Activated CD4-positive, alpha-beta T cell treated with anti-CD3 and anti-CD28 coated beads, Interleukin-2, amount 10 ng/mL, durations not matched to agents 24 days and 14 days (primary cell): ENCODE measurements around the gene RNF11. TPM values are rescaled to one million over a fixed set of nuclear protein-coding genes. Genes with fewer than 3 reads are reported as not detected.

Experiments
- DNase-seq: peaks from one replicate; pipeline ENCODE4 v3.0.0; 2022
- H3K27ac Mint-ChIP-seq: one replicate; pipeline ENCODE4 v1.8.0; 2022; ENCODE audit warnings: mild to moderate bottlenecking, mixed read lengths
- H3K27me3 Mint-ChIP-seq: one replicate; pipeline ENCODE4 v1.8.0; 2022; ENCODE audit warnings: mixed read lengths
- H3K36me3 Mint-ChIP-seq: one replicate; pipeline ENCODE4 v1.8.0; 2022; ENCODE audit warnings: low read depth, mild to moderate bottlenecking, mixed read lengths
- H3K4me1 Mint-ChIP-seq: one replicate; pipeline ENCODE4 v1.8.0; 2021; ENCODE audit warnings: mixed read lengths
- H3K4me3 Mint-ChIP-seq: one replicate; pipeline ENCODE4 v1.8.0; 2022; ENCODE audit warnings: mild to moderate bottlenecking, moderate library complexity, mixed read lengths
- H3K9me3 Mint-ChIP-seq: one replicate; pipeline ENCODE4 v1.8.0; 2021; ENCODE audit warnings: mixed read lengths
- intact Hi-C: fragments of 100-400 bp; cut with micrococcal nuclease; formaldehyde crosslinking; loops from one replicate; pipeline ENCODE4 v1.15.1; 2023
- total RNA-seq: library from RNA; stranded (reverse); gene quantifications from 2 replicates; pipeline ENCODE4 v1.2.3, GENCODE V29; 2022

RNF11 gene
- total RNA-seq, 1 donor from 2014 or later: 24.6 TPM

DNA sequence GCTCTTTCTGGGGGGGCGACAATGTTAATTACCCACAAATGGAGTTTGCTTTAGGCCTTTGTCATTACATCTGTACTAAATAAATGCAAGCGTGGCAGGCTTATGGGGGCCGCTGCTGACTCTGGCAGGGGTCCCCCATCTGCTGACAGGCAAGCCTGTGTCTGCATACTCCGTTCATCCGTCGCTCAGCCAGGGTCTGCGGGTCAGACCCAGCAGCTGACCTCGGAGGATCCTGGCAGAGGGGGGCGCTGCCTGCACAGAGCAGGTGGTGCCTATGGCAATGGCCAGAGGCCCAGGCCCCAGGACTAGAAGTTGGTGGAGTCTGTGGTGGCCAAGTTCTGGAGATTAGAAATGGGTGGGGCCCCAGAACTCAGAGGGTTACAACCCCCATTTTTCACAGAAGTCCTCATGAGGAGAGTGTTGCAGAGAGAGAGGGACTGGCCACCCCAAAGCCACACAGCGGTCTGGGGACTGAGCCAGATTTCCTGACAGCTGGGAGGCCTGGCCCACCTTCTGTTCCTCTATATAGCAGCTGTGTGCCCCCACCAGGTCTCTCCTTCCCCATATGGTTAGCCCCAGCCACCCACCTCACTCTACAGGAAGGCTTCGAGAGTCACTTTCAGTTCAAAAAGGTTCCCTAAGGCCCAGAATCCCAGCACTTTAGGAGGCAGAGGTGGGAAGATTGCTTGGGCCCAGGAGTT lies 63.3 kb downstream of the RNF11 start:
- Mint-ChIP-seq H3K4me1 (peaks cover 32% of the 10 kb centered on the region), H3K4me3 (no peak overlapping the region), H3K9me3 (no peaks in the 10 kb centered on the region), H3K27me3 (no peaks in the 10 kb centered on the region), H3K36me3 (no peaks in the 10 kb centered on the region), H3K27ac (no peak overlapping the region)
- DNase-seq: no peak
- intact Hi-C loops: loop anchor here (5.0 to 10.0 kb wide), 3 partner anchors 62 to 427 kb away; partner anchors contain the start of genes CDKN2C and RNF11

DNA sequence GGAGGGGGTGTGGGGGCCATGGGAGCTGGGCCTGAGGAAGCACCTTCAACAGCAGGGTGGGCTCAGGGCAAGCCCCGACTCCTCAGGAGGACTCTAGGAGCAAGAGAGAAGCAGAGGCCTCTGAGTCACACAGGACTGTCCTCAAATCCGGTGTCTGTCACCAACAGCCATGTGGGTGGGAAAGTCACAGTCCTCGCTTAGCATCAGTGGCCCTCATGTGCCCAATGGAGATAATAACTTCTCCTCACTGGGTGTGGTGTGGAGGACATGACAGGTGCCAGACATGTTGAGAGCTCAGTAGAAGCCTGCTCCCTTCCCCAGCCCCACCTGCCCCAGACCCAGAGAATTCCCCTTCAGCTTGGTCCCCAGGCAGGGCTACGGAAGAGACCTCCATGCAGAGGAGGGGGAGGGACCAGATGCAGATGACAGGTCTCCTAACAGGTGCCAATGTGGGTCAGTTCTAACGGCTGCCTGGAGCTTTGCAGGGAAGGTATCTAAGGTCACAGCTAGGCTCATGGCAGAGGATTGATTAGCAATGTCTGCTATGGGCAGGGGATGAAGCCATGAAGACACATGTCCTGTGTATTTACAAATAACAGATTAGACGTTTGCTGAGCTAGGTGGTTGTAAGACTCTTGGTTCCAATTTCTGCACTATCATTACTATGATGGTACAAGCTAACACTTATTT lies 64.1 kb downstream of the RNF11 start:
- DNase-seq: no peak
- H3K4me3 Mint-ChIP-seq: no peak overlapping the region
- H3K4me1 Mint-ChIP-seq: peaks cover 29% of the 10 kb centered on the region
- no peak overlapping the region for H3K27ac Mint-ChIP-seq
- intact Hi-C loops: loop anchor here (5.0 to 10.0 kb wide), 3 partner anchors 63 to 428 kb away; partner anchors contain the start of genes CDKN2C and RNF11
- no peaks in the 10 kb centered on the region for H3K9me3 Mint-ChIP-seq
- no peaks in the 10 kb centered on the region for H3K27me3 Mint-ChIP-seq
- no peaks in the 10 kb centered on the region for H3K36me3 Mint-ChIP-seq

DNA sequence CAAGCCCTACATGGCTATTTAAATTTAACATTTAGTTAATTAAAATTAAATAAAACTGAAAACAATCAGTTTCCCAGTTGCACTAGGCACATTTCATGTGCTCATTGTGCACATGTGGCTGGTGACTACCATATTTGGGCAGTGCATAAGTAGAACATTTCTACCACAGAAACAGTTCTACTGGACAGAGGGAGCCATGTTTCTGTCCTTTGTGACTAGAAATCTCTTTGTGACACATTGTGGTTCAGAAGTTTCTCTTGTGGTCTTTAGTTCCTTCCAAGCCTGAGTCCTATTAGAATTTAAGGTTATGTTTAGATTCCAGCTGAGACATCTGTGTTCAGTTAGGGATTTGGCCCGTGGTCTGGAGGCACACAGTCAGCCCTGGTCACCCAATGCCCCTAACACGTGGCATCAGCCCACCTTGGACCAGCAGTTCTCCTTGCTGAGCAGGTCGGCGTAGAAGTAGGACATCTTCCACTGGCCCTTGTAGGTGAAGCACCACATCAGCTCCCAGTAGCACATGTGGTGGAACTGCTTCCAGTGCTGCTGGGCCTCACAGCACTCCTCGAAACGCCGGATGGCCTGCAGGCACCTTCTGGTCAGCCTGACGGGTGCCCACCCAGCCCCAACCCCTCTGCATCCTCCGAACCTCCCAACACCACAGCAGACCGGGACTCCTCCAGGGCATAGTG lies 65.2 kb downstream of the RNF11 start:
- Mint-ChIP-seq H3K4me3 (no peak overlapping the region), H3K27ac (no peak overlapping the region), H3K27me3 (no peaks in the 10 kb centered on the region), H3K36me3 (no peaks in the 10 kb centered on the region), H3K4me1 (peaks cover 26% of the 10 kb centered on the region), H3K9me3 (no peaks in the 10 kb centered on the region)
- DNase-seq: no peak
- intact Hi-C loops: no loop called here

DNA sequence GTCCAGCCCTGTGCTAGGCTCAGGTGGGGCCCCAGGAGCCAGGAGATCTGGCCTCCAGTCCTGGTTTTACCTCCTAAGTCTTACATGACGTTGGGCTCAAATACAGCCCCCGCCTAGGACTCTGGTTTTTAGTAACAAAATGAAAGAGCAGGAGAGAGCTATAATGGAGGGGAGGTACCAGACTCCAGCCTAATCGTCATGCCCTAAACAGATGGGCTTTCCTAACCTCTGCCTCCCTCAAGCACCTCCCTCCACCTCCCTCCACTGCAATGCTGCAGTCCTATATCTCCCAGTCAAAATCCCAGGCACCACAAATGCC lies 65.7 kb downstream of the RNF11 start:
- H3K27me3 Mint-ChIP-seq: no peaks in the 10 kb centered on the region
- H3K9me3 Mint-ChIP-seq: no peaks in the 10 kb centered on the region
- peaks cover 23% of the 10 kb centered on the region for H3K4me1 Mint-ChIP-seq
- H3K4me3 Mint-ChIP-seq: no peak overlapping the region
- intact Hi-C loops: no loop called here
- H3K36me3 Mint-ChIP-seq: no peaks in the 10 kb centered on the region
- H3K27ac Mint-ChIP-seq: no peak overlapping the region
- DNase-seq: no peak

DNA sequence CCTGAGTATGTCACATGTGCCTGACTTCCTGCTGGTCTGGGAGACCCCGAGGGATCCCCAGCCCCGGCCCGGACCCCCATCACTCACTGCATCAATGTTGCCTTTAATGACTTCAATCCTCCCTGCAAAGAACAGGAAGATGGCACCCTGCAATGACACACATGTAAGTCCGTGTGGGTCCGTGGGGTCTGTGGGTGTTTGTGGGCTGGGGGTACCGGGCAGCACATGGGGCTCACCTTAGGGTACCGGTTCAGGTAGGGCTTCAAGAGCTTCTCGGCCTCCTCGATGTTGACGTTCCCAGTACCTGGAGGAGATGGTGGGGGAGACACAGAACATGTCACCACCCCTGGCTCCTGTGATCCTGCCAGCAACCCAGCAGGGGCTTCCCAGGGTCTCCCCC lies 66.2 kb downstream of the RNF11 start:
- Mint-ChIP-seq H3K4me3 (no peak overlapping the region), H3K27ac (no peak overlapping the region), H3K27me3 (no peaks in the 10 kb centered on the region), H3K9me3 (no peaks in the 10 kb centered on the region), H3K4me1 (peaks cover 19% of the 10 kb centered on the region), H3K36me3 (no peaks in the 10 kb centered on the region)
- intact Hi-C loops: no loop called here
- DNase-seq: no peak

DNA sequence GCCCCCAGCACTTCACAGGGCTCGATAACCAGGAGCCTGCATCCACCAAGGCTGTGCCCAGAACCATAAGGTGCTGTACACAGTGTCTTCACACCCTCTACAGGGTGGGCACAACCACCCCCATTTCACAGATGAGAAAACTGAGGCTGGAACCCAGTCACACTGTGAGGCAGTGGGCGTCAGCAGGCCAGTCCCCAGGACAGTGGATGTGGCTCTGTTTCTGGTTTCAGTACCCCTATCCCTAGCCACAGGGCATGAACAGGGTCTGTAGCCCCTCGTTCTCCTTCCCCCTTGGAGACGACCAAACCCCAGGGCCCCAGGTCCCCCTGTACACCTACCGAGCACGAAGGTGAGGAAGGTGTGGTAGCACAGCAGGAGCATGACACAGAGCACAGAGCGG lies 66.7 kb downstream of the RNF11 start:
- H3K4me1 Mint-ChIP-seq: peaks cover 16% of the 10 kb centered on the region
- no peaks in the 10 kb centered on the region for H3K9me3 Mint-ChIP-seq
- intact Hi-C loops: no loop called here
- no peaks in the 10 kb centered on the region for H3K36me3 Mint-ChIP-seq
- no peaks in the 10 kb centered on the region for H3K27me3 Mint-ChIP-seq
- no peak overlapping the region for H3K4me3 Mint-ChIP-seq
- H3K27ac Mint-ChIP-seq: no peak overlapping the region
- DNase-seq: no peak

DNA sequence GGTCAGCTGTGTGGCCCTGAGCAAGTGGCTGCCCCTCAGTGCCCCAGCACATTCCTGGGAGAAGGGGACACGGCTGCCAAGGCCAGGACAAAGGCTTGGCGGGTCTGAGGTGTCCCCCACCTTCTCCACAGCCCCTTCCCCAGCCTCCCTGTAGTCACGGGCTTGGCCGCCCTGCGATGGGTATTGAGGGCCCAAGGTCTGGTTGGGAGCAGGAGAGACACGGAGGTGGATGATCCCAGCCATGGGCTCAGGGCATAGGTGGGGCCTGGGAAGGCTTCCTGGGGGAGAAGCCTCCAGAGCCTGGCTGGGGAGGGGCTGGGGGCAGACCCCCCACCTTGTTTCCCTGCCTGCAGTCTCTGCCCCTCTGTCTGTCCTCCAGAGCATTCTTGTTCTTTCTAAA lies 67.2 kb downstream of the RNF11 start:
- intact Hi-C loops: no loop called here
- H3K4me3 Mint-ChIP-seq: no peak overlapping the region
- H3K27me3 Mint-ChIP-seq: no peaks in the 10 kb centered on the region
- no peaks in the 10 kb centered on the region for H3K9me3 Mint-ChIP-seq
- no peak for DNase-seq
- no peaks in the 10 kb centered on the region for H3K36me3 Mint-ChIP-seq
- peaks cover 13% of the 10 kb centered on the region for H3K4me1 Mint-ChIP-seq
- peak overlapping the region; percentile 86 for H3K27ac Mint-ChIP-seq

DNA sequence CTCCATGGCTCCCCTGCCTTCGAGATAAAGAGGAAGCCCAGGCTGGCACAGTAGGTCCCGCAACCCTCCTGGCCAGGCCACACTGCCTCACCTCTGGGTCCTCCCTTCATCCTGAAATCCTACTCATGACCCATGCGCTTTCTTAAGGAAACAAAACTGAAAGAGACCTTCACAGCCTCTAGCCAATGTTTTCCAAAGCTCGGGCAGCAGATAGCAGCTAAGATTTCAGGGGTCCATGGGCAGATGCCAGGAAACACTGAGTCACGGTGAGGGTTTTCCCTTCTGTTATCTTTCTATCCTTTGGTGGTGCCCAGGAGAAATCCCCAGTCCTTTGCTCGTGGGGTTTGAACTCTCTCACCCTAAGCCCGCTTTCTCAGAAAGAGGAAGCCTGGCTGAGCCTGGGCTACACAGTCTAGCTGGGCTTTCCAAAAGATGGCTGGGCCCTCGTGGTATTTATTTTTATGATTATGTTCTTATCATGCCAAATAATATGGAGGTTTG lies 67.7 kb downstream of the RNF11 start:
- intact Hi-C loops: no loop called here
- Mint-ChIP-seq H3K36me3 (no peaks in the 10 kb centered on the region), H3K4me3 (no peak overlapping the region), H3K27me3 (no peaks in the 10 kb centered on the region), H3K4me1 (peaks cover 13% of the 10 kb centered on the region), H3K9me3 (no peaks in the 10 kb centered on the region), H3K27ac (peak overlapping the region; percentile 86)
- DNase-seq: no peak

DNA sequence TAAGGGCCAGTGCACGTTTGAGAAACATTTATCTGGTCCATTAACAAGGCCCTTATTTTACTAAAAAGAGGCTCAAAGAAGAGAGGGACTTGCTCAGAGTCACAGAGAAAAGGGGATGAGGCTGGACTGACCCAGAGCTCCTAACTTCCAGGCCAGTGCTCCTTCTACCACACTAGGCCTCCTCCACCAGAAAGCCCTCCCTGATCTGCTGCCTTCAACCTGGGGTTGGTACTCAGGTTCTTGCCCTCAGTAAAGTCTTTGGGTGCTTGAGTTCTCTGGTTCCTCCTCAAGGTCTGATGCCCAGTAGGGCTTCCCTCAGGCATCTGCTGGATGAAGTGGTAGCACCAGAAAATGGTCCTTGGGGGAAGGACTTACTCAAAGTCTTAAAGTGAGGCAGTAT lies 68.3 kb downstream of the RNF11 start:
- intact Hi-C loops: no loop called here
- H3K9me3 Mint-ChIP-seq: no peaks in the 10 kb centered on the region
- no peak overlapping the region for H3K4me3 Mint-ChIP-seq
- DNase-seq: no peak
- no peaks in the 10 kb centered on the region for H3K27me3 Mint-ChIP-seq
- H3K27ac Mint-ChIP-seq: no peak overlapping the region
- H3K4me1 Mint-ChIP-seq: peaks cover 13% of the 10 kb centered on the region
- no peaks in the 10 kb centered on the region for H3K36me3 Mint-ChIP-seq

DNA sequence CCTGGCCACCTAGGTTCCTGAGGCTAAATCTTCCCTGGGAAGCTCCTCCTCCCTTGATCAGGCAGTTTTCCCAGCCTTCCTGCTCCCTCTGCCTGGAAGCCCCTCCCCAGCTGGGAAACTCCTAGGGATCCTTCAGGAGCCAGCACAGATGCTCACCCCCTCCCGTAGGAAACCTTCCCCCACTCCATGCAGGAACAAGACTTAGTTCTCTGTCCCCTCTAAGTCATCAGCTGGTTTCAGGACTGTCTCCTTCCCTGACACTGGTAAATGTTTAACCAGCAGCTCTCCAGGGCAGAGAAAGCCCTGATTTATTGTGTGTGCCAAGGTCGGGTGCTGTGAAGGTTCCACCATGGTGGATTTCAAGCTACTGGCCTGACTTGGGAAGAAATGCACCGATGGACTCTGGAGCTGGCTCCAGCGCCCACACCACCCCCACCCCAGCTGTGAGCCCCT lies 69.3 kb downstream of the RNF11 start:
- no peak overlapping the region for H3K27ac Mint-ChIP-seq
- no peak overlapping the region for H3K4me3 Mint-ChIP-seq
- DNase-seq: no peak
- H3K4me1 Mint-ChIP-seq: peaks cover 13% of the 10 kb centered on the region
- intact Hi-C loops: no loop called here
- no peaks in the 10 kb centered on the region for H3K27me3 Mint-ChIP-seq
- H3K36me3 Mint-ChIP-seq: no peaks in the 10 kb centered on the region
- H3K9me3 Mint-ChIP-seq: no peaks in the 10 kb centered on the region

DNA sequence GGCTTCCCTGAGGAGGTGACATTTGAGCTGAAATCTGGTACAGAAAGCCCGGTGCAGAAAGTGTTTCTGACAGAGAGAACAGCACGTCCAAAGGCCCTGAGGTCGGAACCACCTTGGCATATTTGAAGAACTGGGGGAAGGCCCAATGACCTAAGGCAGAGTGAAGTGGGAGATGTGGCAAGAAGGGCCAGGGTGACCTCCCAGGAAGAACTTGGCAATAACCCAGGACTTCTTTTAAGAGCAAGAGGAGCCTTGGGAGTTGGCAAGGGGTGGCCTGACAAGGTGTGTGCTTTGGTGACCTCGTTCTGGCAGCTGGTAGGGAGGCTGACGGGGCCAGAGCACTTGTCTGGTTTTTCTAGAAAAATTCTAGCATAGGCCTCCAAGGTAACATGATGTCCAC lies 70.9 kb downstream of the RNF11 start:
- H3K36me3 Mint-ChIP-seq: no peaks in the 10 kb centered on the region
- no peaks in the 10 kb centered on the region for H3K9me3 Mint-ChIP-seq
- no peaks in the 10 kb centered on the region for H3K27me3 Mint-ChIP-seq
- no peak overlapping the region for H3K4me3 Mint-ChIP-seq
- no peak for DNase-seq
- no peak overlapping the region for H3K27ac Mint-ChIP-seq
- H3K4me1 Mint-ChIP-seq: peaks cover 10% of the 10 kb centered on the region
- intact Hi-C loops: no loop called here

DNA sequence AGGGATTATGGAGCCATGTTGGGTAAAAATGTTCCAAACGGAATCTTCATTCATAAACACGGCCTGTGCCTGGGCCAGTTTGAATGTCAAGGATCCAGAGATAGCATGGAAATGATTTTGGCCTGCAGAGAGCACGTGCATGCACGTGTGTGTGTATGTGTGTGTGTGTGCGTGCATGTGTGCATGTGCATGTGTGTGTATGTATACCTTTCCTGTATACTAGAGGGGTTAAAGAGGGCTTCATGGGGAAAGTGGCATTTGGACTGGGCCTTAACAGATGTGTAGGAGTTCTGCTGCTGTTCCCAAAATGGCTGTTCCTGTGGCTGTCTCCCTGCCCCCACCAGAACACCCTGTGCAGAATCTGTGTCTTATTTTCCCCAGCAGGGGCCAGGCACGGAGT lies 72.6 kb downstream of the RNF11 start:
- intact Hi-C loops: no loop called here
- no peaks in the 10 kb centered on the region for H3K27me3 Mint-ChIP-seq
- no peak overlapping the region for H3K27ac Mint-ChIP-seq
- no peak for DNase-seq
- H3K4me3 Mint-ChIP-seq: no peak overlapping the region
- peaks cover 11% of the 10 kb centered on the region for H3K4me1 Mint-ChIP-seq
- no peaks in the 10 kb centered on the region for H3K9me3 Mint-ChIP-seq
- H3K36me3 Mint-ChIP-seq: no peaks in the 10 kb centered on the region

DNA sequence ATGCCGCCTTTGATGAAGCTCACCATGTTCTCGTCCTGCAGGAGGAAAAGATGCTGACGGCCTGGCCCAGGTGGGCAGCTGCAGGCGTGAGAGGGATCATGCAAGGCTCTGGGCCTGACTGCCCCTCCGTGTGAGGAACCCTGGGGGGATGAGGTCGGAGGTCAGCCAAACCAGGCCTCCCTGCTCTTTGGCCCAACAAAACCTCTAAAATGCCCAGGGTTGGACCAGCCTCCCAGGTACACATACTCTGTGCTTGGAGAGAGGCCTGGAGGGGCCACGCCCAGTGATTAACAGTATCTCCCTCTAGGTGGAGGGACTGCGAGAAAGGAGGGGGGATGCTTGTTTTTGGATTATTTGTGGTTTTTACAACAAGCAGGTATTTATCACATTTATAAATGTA lies 73.2 kb downstream of the RNF11 start:
- Mint-ChIP-seq H3K27ac (no peak overlapping the region), H3K4me3 (no peak overlapping the region), H3K4me1 (peaks cover 13% of the 10 kb centered on the region), H3K36me3 (no peaks in the 10 kb centered on the region), H3K9me3 (no peaks in the 10 kb centered on the region), H3K27me3 (no peaks in the 10 kb centered on the region)
- no peak for DNase-seq
- intact Hi-C loops: no loop called here
